H9 (cell line): ENCODE measurements around the gene ECHDC3. TPM values are rescaled to one million over a fixed set of nuclear protein-coding genes. Genes with fewer than 3 reads are reported as not detected.

Experiments
- DNase-seq: peaks from one replicate; pipeline ENCODE4 v3.0.0-alpha.2; 2017
- H2AFZ ChIP-seq: one replicate; pipeline ENCODE4 v1.6.1; 2013; ENCODE audit warnings: mild to moderate bottlenecking, low read length, control low read depth, moderate library complexity
- H2AK5ac ChIP-seq: 2 replicates; pipeline ENCODE4 v1.6.1; 2013; ENCODE audit warnings: low read length, control low read depth, mixed read lengths; ENCODE audit not compliant: insufficient read length
- H2BK120ac ChIP-seq: one replicate; pipeline ENCODE4 v1.6.1; 2013; ENCODE audit warnings: low read depth, mild to moderate bottlenecking, low read length, control low read depth, inconsistent platforms; ENCODE audit not compliant: poor library complexity, severe bottlenecking
- H2BK12ac ChIP-seq: 2 replicates; pipeline ENCODE4 v1.6.1; 2013; ENCODE audit warnings: low read length, control low read depth, mixed read lengths, low read depth; ENCODE audit not compliant: insufficient read length
- H2BK15ac ChIP-seq: 2 replicates; pipeline ENCODE4 v1.6.1; 2013; ENCODE audit warnings: low read depth, low read length, control low read depth
- H2BK20ac ChIP-seq: one replicate; pipeline ENCODE4 v1.6.1; 2013; ENCODE audit warnings: low read depth, mild to moderate bottlenecking, low read length, control low read depth, inconsistent platforms; ENCODE audit not compliant: poor library complexity, severe bottlenecking
- H2BK5ac ChIP-seq: 2 replicates; pipeline ENCODE4 v1.6.1; 2013; ENCODE audit warnings: low read length, control low read depth, mixed read lengths; ENCODE audit not compliant: insufficient read length
- H3K14ac ChIP-seq: 2 replicates; pipeline ENCODE4 v1.6.1; 2013; ENCODE audit warnings: low read length, control low read depth; ENCODE audit not compliant: insufficient read depth
- H3K18ac ChIP-seq: 2 replicates; pipeline ENCODE4 v1.6.1; 2013; ENCODE audit warnings: low read depth, mild to moderate bottlenecking, mixed read lengths, low read length, control low read depth; ENCODE audit not compliant: insufficient read length
- H3K23ac ChIP-seq: 2 replicates; pipeline ENCODE4 v1.6.1; 2013; ENCODE audit warnings: low read length, control low read depth, mixed read lengths, low read depth; ENCODE audit not compliant: insufficient read length
- H3K23me2 ChIP-seq: 2 replicates; pipeline ENCODE4 v1.6.1; 2013; ENCODE audit warnings: low read depth, mild to moderate bottlenecking, mixed read lengths, low read length, control low read depth; ENCODE audit not compliant: insufficient read length, poor library complexity, severe bottlenecking
- H3K27ac ChIP-seq: 2 replicates; pipeline ENCODE4 v1.5.1; 2013; ENCODE audit warnings: low read length, control low read depth, mixed read lengths, low read depth; ENCODE audit not compliant: insufficient read length
- H3K27me3 ChIP-seq: 2 replicates; pipeline ENCODE4 v1.6.1; 2013; ENCODE audit warnings: low read length, control low read depth, inconsistent platforms; ENCODE audit not compliant: insufficient read depth
- H3K4ac ChIP-seq: 2 replicates; pipeline ENCODE4 v1.6.1; 2013; ENCODE audit warnings: low read depth, mild to moderate bottlenecking, control low read depth, inconsistent platforms, low read length, moderate library complexity
- H3K4me1 ChIP-seq: 2 replicates; pipeline ENCODE4 v1.6.1; 2013; ENCODE audit warnings: low read length, control low read depth, inconsistent platforms; ENCODE audit not compliant: insufficient read depth
- H3K4me2 ChIP-seq: 2 replicates; pipeline ENCODE4 v1.6.1; 2013; ENCODE audit warnings: low read length, control low read depth, mixed read lengths; ENCODE audit not compliant: insufficient read length, insufficient read depth
- H3K56ac ChIP-seq: 2 replicates; pipeline ENCODE4 v1.6.1; 2013; ENCODE audit warnings: low read depth, mild to moderate bottlenecking, mixed read lengths, low read length, control low read depth; ENCODE audit not compliant: insufficient read length
- H3K79me1 ChIP-seq: 2 replicates; pipeline ENCODE4 v1.6.1; 2013; ENCODE audit warnings: low read depth, mild to moderate bottlenecking, moderate library complexity, low read length, control low read depth, inconsistent platforms; ENCODE audit not compliant: insufficient read depth, poor library complexity, severe bottlenecking
- H3K79me2 ChIP-seq: 2 replicates; pipeline ENCODE4 v1.6.1; 2013; ENCODE audit warnings: low read length, control low read depth, inconsistent platforms; ENCODE audit not compliant: insufficient read depth
- H3K9ac ChIP-seq: 2 replicates; pipeline ENCODE4 v1.6.1; 2013; ENCODE audit warnings: low read length, control low read depth, mixed read lengths; ENCODE audit not compliant: insufficient read length; ENCODE audit errors: extremely low read depth
- H3K9me3 ChIP-seq: one replicate; pipeline ENCODE4 v1.6.1; 2013; ENCODE audit warnings: low read depth, low read length, inconsistent platforms; ENCODE audit not compliant: control insufficient read depth
- H3T11ph ChIP-seq: one replicate; pipeline ENCODE4 v1.6.1; 2013; ENCODE audit warnings: mild to moderate bottlenecking, low read length, control low read depth, inconsistent platforms
- H4K20me1 ChIP-seq: one replicate; pipeline ENCODE4 v1.6.1; 2013; ENCODE audit not compliant: control insufficient read depth, insufficient read length, insufficient read depth
- H4K5ac ChIP-seq: 2 replicates; pipeline ENCODE4 v1.6.1; 2013; ENCODE audit warnings: low read depth, mild to moderate bottlenecking, mixed read lengths, low read length, control low read depth; ENCODE audit not compliant: insufficient read length
- H4K8ac ChIP-seq: replicated peaks from 2 replicates; pipeline ENCODE4 v1.6.1; 2013; ENCODE audit warnings: low read length, control low read depth, mixed read lengths, low read depth; ENCODE audit not compliant: insufficient read length
- H4K91ac ChIP-seq: 2 replicates; pipeline ENCODE4 v1.6.1; 2013; ENCODE audit warnings: low read depth, mild to moderate bottlenecking, moderate library complexity, mixed read lengths, low read length, control low read depth; ENCODE audit not compliant: insufficient read length
- H3K27ac Mint-ChIP-seq, 3 experiments: 2 replicates in 2 of 3; 3 replicates in 1 of 3; pipeline ENCODE4 v1.8.0; 2020 to 2021; ENCODE audit warnings: mixed read lengths in 3 of 3, mild to moderate bottlenecking in 1 of 3, moderate library complexity in 1 of 3
- H3K27me3 Mint-ChIP-seq: 2 replicates; pipeline ENCODE4 v1.8.0; 2021; ENCODE audit warnings: low read depth, mild to moderate bottlenecking, moderate library complexity, mixed read lengths
- H3K36me3 Mint-ChIP-seq, 3 experiments: 2 replicates in 2 of 3; 3 replicates in 1 of 3; pipeline ENCODE4 v1.8.0; 2020 to 2021; ENCODE audit warnings: low read depth in 3 of 3, mixed read lengths in 3 of 3; ENCODE audit not compliant: insufficient read depth in 1 of 3
- H3K4me1 Mint-ChIP-seq, 2 experiments: 2 replicates each; pipeline ENCODE4 v1.8.0; 2020; ENCODE audit warnings: mixed read lengths in 2 of 2
- H3K4me3 Mint-ChIP-seq, 2 experiments: 2 replicates in 1 of 2; 3 replicates in 1 of 2; pipeline ENCODE4 v1.8.0; 2020 to 2021; ENCODE audit warnings: mild to moderate bottlenecking in 2 of 2, mixed read lengths in 2 of 2, moderate library complexity in 1 of 2
- H3K9me3 Mint-ChIP-seq, 2 experiments: 2 replicates in 1 of 2; 3 replicates in 1 of 2; pipeline ENCODE4 v1.8.0; 2020; ENCODE audit warnings: mild to moderate bottlenecking in 2 of 2, mixed read lengths in 2 of 2, moderate library complexity in 1 of 2
- WGBS: extraction: QIAGEN DNeasy Blood & Tissue Kit; methylation state at CpG from one replicate; pipeline ENCODE4 v1.1.7; 2013; ENCODE audit warnings: missing lambda C conversion rate, low lambda C conversion rate, mixed read lengths; ENCODE audit not compliant: insufficient read length; ENCODE audit errors: extremely low coverage; 5-methylcytosine and 5-hydroxymethylcytosine counted together
- total RNA-seq: library from RNA; stranded (reverse); gene quantifications from 2 replicates; pipeline ENCODE4 v1.2.1, GENCODE V29; 2021
- TF ChIP-seq, protein P1 (sequence below): fragments of 200-600 bp; sonication (generic); conservative IDR thresholded peaks from 3 replicates; pipeline ENCODE4 v1.8.0; 2021; ENCODE audit warnings: antibody characterized with exemption, mild to moderate bottlenecking

The ECHDC3 gene
- total RNA-seq, 1 experiment from 2014 or later = 9.3 TPM

DNA sequence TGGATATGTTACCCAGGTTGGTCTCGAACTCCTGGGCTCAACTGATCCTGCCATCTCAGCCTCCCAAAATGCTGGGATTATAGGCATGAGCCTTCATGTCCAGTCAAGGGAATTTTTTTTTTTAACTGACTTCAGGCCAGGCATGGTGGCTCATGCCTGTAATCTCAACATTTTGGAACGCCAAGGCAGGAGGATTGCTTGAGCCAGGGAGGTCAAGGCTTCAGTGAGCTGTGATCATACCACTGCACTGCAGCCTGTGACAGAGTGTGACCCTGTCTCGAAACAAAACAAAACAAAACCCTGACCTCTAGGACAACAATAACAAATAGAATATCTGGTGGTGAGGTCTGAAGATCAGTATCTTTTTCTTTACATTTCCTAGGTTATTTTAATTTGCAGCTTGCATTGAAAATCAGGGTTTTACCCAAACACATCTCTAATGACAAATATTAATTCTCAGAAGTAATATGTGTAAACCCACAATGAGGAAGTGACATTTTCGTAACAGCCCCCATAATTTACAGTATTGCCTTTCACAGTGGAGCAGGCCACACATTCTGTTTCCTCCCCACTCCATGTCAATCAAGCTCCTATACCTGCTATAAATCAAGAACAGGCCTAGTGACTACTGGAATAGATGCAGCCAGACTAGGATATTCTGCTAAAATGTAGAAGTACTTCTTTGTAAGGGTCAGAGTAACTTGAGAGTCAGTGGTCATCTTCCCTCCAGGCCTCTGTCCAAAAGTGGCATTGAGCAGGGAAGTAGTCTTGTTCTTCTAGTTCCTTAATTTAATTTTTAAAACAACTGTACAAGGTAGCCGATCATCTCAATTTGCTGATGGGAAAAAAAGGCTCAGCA is 43.3 kb upstream of the ECHDC3 start:
- Histone ChIP-seq H3K4ac (no peak overlapping the region), H3K79me2 (no peaks in the 10 kb centered on the region), H3K4me1 (no peaks in the 10 kb centered on the region), H3K27me3 (no peaks in the 10 kb centered on the region), H2BK12ac (no peak overlapping the region), H4K5ac (no peak overlapping the region), H4K8ac (no peak overlapping the region), H3K27ac (no peak overlapping the region), H3T11ph (no peak overlapping the region), H3K56ac (no peak overlapping the region), H3K9me3 (no peaks in the 10 kb centered on the region), H2BK5ac (no peak overlapping the region), H3K23me2 (no peaks in the 10 kb centered on the region), H2AK5ac (no peak overlapping the region), H3K9ac (no peak overlapping the region), H3K23ac (no peak overlapping the region), H2BK120ac (no peak overlapping the region), H4K91ac (no peak overlapping the region), H2BK20ac (no peak overlapping the region), H3K18ac (no peak overlapping the region), H2BK15ac (no peak overlapping the region), H4K20me1 (no peaks in the 10 kb centered on the region), H3K79me1 (no peaks in the 10 kb centered on the region), H2AFZ (no peak overlapping the region), H3K14ac (no peak overlapping the region), H3K4me2 (no peak overlapping the region)
- no peaks in the 10 kb centered on the region for H3K27me3 Mint-ChIP-seq
- H3K4me3 Mint-ChIP-seq = no peak overlapping the region
- peaks cover 0 to 2% of the 10 kb centered on the region in 2 experiments; a peak in 1 of 5 replicates for H3K9me3 Mint-ChIP-seq
- H3K36me3 Mint-ChIP-seq = no peaks in the 10 kb centered on the region; a peak in 1 of 7 replicates
- H3K4me1 Mint-ChIP-seq = no peaks in the 10 kb centered on the region
- no CpG with 5 or more reads among the region's 5 CpGs for WGBS
- TF ChIP-seq, protein P1, sequence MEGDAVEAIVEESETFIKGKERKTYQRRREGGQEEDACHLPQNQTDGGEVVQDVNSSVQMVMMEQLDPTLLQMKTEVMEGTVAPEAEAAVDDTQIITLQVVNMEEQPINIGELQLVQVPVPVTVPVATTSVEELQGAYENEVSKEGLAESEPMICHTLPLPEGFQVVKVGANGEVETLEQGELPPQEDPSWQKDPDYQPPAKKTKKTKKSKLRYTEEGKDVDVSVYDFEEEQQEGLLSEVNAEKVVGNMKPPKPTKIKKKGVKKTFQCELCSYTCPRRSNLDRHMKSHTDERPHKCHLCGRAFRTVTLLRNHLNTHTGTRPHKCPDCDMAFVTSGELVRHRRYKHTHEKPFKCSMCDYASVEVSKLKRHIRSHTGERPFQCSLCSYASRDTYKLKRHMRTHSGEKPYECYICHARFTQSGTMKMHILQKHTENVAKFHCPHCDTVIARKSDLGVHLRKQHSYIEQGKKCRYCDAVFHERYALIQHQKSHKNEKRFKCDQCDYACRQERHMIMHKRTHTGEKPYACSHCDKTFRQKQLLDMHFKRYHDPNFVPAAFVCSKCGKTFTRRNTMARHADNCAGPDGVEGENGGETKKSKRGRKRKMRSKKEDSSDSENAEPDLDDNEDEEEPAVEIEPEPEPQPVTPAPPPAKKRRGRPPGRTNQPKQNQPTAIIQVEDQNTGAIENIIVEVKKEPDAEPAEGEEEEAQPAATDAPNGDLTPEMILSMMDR = no peak
- no peak for DNase-seq
- H3K27ac Mint-ChIP-seq = no peak overlapping the region
